Measurements from ENCODE around the gene MTSS2. TPM values are rescaled to one million over a fixed set of nuclear protein-coding genes. Genes with fewer than 3 reads are reported as not detected.
A peak's percentile ranks its signal among the peaks of the same experiment; 100 is the strongest.

MTSS2 gene
- total and polyA plus RNA-seq, 2 experiments from 2014 or later = 12.4 to 82.3 TPM

DNA sequence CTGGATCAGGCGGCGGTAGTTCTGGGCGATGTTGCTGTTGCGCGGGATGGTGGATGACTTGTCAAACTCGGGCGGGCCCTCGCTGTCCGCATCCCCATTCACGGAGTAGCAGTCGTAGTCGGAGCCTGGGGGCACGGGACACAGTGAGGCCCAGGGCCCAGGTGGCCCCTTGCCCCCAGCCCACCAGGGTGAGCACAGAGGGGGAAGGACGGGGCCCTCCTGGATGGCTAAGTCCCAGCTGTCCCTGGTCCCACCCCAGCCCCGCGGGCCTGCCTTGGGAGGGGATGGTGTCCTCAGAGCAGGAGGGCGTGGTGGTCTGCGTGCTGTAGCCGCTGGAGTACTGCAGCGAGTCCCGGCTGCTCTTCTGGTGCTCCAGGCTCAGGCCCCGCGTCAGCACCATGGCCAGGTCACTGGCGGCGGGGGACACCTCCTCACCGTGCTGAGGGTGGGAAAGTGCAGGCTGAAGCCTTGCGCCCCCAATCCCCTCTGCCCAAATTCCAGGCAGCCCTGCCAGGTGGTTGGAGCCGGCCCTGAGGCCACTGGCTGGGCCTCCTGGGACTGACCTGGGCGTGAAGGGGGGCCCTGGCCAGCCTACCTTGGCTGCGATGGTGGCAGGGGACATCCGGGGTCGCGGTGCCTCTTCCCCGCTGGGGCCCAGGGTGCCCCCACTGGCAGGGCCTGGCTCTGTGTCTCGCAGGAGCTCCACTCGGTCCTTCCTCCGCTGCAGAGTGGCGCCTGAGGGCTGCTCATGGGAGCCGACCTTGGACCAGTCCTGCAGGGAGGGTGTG lies 21.3 kb downstream of the MTSS2 start:
- Histone ChIP-seq H3K9me3 (ENCODE audit: low read depth) (no peaks in the 10 kb centered on the region), H3K27ac (no peak overlapping the region), H3K4me1 (ENCODE audit: low read depth) (no peaks in the 10 kb centered on the region), H3K4me3 (no peak overlapping the region), H3K27me3 (no peaks in the 10 kb centered on the region), H3K36me3 (peaks cover 41% of the 10 kb centered on the region)
- TF ChIP-seq, protein P1, sequence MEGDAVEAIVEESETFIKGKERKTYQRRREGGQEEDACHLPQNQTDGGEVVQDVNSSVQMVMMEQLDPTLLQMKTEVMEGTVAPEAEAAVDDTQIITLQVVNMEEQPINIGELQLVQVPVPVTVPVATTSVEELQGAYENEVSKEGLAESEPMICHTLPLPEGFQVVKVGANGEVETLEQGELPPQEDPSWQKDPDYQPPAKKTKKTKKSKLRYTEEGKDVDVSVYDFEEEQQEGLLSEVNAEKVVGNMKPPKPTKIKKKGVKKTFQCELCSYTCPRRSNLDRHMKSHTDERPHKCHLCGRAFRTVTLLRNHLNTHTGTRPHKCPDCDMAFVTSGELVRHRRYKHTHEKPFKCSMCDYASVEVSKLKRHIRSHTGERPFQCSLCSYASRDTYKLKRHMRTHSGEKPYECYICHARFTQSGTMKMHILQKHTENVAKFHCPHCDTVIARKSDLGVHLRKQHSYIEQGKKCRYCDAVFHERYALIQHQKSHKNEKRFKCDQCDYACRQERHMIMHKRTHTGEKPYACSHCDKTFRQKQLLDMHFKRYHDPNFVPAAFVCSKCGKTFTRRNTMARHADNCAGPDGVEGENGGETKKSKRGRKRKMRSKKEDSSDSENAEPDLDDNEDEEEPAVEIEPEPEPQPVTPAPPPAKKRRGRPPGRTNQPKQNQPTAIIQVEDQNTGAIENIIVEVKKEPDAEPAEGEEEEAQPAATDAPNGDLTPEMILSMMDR (IDR thresholded peaks at IDR 0.05; ENCODE audit: low read depth, low read length) = no peak
- DNase-seq (ENCODE audit: low read depth in 1 of 2, low spot score in 1 of 2) = no peak

DNA sequence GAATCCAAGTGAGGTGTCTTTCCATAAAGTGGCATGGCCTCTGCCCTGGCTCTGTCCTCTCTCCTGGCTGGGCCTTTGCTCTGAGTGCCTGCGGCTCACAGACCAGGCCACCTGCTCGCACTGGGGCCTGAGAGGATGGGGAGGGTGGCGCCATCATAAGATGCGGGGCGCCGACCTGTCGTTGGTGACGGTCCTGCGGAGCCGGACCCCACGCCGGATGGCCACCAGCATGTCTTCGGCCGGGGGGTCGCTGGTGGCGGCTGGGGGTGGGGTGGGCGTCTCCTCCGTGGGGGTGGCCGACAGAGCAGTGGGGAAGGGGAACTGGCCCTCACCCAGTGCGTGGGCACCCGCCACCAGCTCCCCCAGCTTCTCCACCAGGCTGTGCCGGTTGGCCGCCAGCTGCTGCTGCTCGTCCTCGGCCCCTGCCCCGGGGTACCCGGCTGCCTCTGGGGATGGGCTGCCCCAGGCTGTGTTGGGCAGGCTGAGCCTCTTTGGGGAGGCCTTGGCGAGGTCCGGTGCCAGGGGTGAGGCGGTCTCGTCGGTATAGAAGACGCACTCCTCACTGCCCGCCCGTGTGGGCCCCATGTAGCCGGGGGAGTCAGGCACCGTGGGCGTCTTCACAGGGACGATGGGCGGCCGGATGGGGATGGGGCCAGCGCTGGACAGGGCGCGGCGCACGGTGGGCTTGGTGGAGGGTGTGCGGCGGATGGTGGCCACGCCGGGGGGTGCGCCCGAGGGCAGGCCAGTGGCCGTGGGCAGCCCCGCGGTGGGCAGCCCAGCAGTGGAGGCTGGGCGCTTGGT lies 22.1 kb downstream of the MTSS2 start:
- H3K4me1 ChIP-seq (ENCODE audit: low read depth) = no peaks in the 10 kb centered on the region
- H3K36me3 ChIP-seq = peaks cover 34% of the 10 kb centered on the region
- no peak overlapping the region for H3K27ac ChIP-seq
- TF ChIP-seq, protein P1 (IDR thresholded peaks at IDR 0.05; ENCODE audit: low read depth, low read length) = no peak
- DNase-seq (ENCODE audit: low read depth in 1 of 2, low spot score in 1 of 2) = no peak
- H3K9me3 ChIP-seq (ENCODE audit: low read depth) = no peaks in the 10 kb centered on the region
- H3K27me3 ChIP-seq = no peaks in the 10 kb centered on the region
- no peak overlapping the region for H3K4me3 ChIP-seq

DNA sequence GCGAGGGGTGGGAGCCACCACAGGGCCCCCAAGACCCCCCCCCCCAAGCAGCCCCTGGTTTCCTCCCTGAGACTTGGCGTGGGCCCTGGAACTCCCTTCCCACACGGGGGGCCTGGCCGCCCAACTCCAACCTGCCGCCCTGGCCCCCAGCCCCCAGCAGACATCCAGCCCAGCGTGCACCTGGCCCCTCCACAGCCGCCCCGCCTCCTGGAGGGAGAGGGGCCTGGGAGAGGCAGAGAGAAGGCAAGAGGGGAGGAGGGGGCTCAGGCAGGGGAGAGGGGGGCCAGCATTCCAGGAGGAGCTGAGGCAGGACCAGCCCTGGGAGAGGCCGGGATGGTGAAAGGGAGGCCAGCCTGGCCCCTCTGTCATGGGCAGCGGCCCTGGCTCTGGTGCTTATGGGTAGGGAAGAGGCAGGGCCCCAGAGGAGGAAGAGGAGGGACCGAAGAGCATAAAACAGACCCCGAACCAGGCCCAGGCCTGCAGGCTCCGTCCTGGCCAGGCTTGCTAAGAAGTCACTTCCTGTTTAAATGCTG lies 22.8 kb downstream of the MTSS2 start:
- Histone ChIP-seq H3K9me3 (ENCODE audit: low read depth) (no peaks in the 10 kb centered on the region), H3K4me3 (no peak overlapping the region), H3K27me3 (no peaks in the 10 kb centered on the region), H3K27ac (no peak overlapping the region), H3K36me3 (peaks cover 27% of the 10 kb centered on the region), H3K4me1 (ENCODE audit: low read depth) (no peaks in the 10 kb centered on the region)
- DNase-seq (ENCODE audit: low read depth in 1 of 2, low spot score in 1 of 2) = no peak
- TF ChIP-seq, protein P1 (IDR thresholded peaks at IDR 0.05; ENCODE audit: low read depth, low read length) = no peak

DNA sequence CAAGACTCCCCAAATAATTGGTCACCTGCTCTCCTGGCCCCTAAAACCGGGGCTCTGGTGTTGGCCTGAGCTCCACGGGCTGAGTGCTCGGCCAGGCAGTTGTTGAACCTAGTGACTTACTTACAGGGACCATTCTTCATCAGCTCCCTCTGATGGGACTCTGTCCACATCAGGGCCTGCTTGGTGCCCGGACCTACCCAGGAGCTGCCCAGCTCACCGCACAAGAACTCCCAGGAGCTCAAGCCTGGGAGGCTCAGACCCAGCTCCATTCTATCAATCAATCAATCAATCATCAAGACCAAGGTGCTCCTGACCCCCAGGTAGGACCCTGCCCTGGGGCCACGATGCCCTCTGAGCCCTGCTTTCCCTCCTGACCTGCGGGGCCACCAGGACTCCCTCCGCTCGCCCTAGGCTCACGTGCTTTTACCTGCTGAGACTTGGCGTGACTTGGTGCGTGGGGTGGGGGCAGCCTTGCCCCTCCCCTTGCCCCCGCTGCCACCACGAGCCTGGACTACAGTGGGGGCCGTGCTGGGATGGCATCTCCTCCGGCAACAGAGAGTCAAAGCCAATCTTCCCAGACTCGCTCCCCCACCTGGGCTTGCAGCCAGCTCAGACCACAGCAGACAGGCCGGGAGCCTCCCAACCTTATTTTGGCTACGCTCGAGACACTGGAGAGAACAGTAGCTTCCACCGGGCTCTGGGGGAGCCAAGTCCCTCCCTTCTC lies 23.8 kb downstream of the MTSS2 start:
- DNase-seq (ENCODE audit: low read depth in 1 of 2, low spot score in 1 of 2) = peak in 1 of 2 donors; percentile 76
- Histone ChIP-seq H3K9me3 (ENCODE audit: low read depth) (no peaks in the 10 kb centered on the region), H3K4me1 (ENCODE audit: low read depth) (no peaks in the 10 kb centered on the region), H3K36me3 (peaks cover 26% of the 10 kb centered on the region), H3K4me3 (no peak overlapping the region), H3K27me3 (no peaks in the 10 kb centered on the region), H3K27ac (no peak overlapping the region)
- TF ChIP-seq, protein P1 (IDR thresholded peaks at IDR 0.05; ENCODE audit: low read depth, low read length) = no peak

DNA sequence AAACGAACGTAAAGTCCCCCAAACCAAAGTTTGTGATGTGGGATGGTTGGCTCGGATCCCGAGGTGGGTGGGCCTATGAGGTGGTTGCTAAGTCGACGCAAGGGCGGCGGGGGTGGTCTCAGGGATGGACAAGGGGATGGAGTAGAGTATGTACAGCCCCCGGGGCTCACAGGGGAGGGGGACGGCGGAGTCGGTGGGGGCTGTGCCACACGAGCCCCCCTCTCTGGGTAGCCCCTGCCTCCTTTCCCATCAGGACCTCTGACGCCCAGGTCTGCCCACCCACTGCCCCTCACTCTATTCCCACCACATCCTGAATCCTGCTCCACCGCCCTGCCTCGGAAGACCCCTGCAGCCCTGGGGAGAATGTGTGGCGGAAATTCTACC lies 24.3 kb downstream of the MTSS2 start:
- H3K36me3 ChIP-seq = peaks cover 22% of the 10 kb centered on the region
- H3K4me3 ChIP-seq = no peak overlapping the region
- no peaks in the 10 kb centered on the region for H3K4me1 ChIP-seq (ENCODE audit: low read depth)
- DNase-seq (ENCODE audit: low read depth in 1 of 2, low spot score in 1 of 2) = no peak
- no peaks in the 10 kb centered on the region for H3K9me3 ChIP-seq (ENCODE audit: low read depth)
- no peak overlapping the region for H3K27ac ChIP-seq
- H3K27me3 ChIP-seq = no peaks in the 10 kb centered on the region
- TF ChIP-seq, protein P1 (IDR thresholded peaks at IDR 0.05; ENCODE audit: low read depth, low read length) = no peak

Measured in cardiac muscle cell (in vitro differentiated cells and primary cell).